ENCODE measurements around the gene NDN. TPM values are rescaled to one million over a fixed set of nuclear protein-coding genes. Genes with fewer than 3 reads are reported as not detected.

Gene NDN
- total and polyA plus RNA-seq, 2 donors (not counting 3 experiments of a cell fraction or from before 2014, with no cell fraction given): 19.2 to 23.1 TPM

- dilution Hi-C loops (cut with MboI; ENCODE audit: extremely low pct_ligation_motif_present, low sequenced_read_pairs): no loop called here
- no peaks in the 10 kb centered on the region for H3K9me3 ChIP-seq (replicated peaks; ENCODE audit: control insufficient read depth, insufficient read depth, low read length)
- no peaks in the 10 kb centered on the region for H3K9me1 ChIP-seq (replicated peaks; ENCODE audit: control insufficient read depth, extremely low read depth, insufficient read depth, low read length)
- no peaks in the 10 kb centered on the region for H3K79me2 ChIP-seq (ENCODE audit: control insufficient read depth, insufficient read depth, low read length)
- H3K36me3 ChIP-seq (ENCODE audit: control insufficient read depth in 2 of 2, extremely low read depth in 1 of 2, insufficient read depth in 2 of 2, low read length in 2 of 2): no peaks in the 10 kb centered on the region
- H2AFZ ChIP-seq (ENCODE audit: low read depth, low read length): no peak overlapping the region
- no peak overlapping the region for H3K27ac ChIP-seq (ENCODE audit: insufficient read depth, low read depth, low read length)
- no peak for FAIRE-seq
- ChIA-PET CTCF (no interaction called here), POLR2A (no interaction called here)
- intact Hi-C loops (cut with micrococcal nuclease): loop anchor here (10.0 kb wide), 3 partner anchors 1308 to 1858 kb away; partner anchors contain the start of genes SNRPN and SNURF
- DNase-seq (ENCODE audit: low read depth, low spot score): no peak
- H3K27me3 ChIP-seq (ENCODE audit: control insufficient read depth in 2 of 2, insufficient read depth in 2 of 2, low read length in 2 of 2): peaks cover 3 to 6% of the 10 kb centered on the region in 2 experiments
- no TSS peak for BruUV-seq (replicated peaks)
- no peaks in the 10 kb centered on the region for H4K20me1 ChIP-seq (replicated peaks; ENCODE audit: control insufficient read depth, extremely low read depth, insufficient read depth, low read length)
- H3K4me2 ChIP-seq (ENCODE audit: insufficient read depth, low read length): no peak overlapping the region
- TF ChIP-seq POLR2A (IDR thresholded peaks at IDR 0.05; ENCODE audit: low read depth, low read length) (no peak), MYC (IDR thresholded peaks at IDR 0.05; ENCODE audit: low read depth, low read length) (no peak), POLR2AphosphoS5 (IDR thresholded peaks at IDR 0.05; ENCODE audit: insufficient read depth, low read depth, low read length) (no peak), GATA2 (IDR thresholded peaks at IDR 0.05; ENCODE audit: insufficient read depth, insufficient read length, low read depth, low read length) (no peak)
- no peak overlapping the region for H3K9ac ChIP-seq (replicated peaks; ENCODE audit: extremely low read depth, insufficient read depth, low read length)
- H3K4me3 ChIP-seq (replicated peaks in 1 of 3; ENCODE audit: insufficient read depth in 1 of 3, low read depth in 1 of 3, low read length in 3 of 3): no peak overlapping the region
- H3K4me1 ChIP-seq (ENCODE audit: control insufficient read depth, extremely low read depth, insufficient read depth, low read length): no peaks in the 10 kb centered on the region
These were observed 40.2 kb downstream of the NDN start for GRCh38 chr15:23647001-23647295.

- H3K27me3 ChIP-seq (ENCODE audit: control insufficient read depth in 2 of 2, insufficient read depth in 2 of 2, low read length in 2 of 2): peaks cover 3 to 6% of the 10 kb centered on the region in 2 experiments
- H3K27ac ChIP-seq (ENCODE audit: insufficient read depth, low read depth, low read length): no peak overlapping the region
- POLR2A ChIA-PET: no interaction called here
- no peaks in the 10 kb centered on the region for H4K20me1 ChIP-seq (replicated peaks; ENCODE audit: control insufficient read depth, extremely low read depth, insufficient read depth, low read length)
- H3K36me3 ChIP-seq (ENCODE audit: control insufficient read depth in 2 of 2, extremely low read depth in 1 of 2, insufficient read depth in 2 of 2, low read length in 2 of 2): no peaks in the 10 kb centered on the region
- DNase-seq (ENCODE audit: low read depth, low spot score) (no peak), FAIRE-seq (no peak)
- H3K9me1 ChIP-seq (replicated peaks; ENCODE audit: control insufficient read depth, extremely low read depth, insufficient read depth, low read length): no peaks in the 10 kb centered on the region
- H3K4me3 ChIP-seq (replicated peaks in 1 of 3; ENCODE audit: insufficient read depth in 1 of 3, low read depth in 1 of 3, low read length in 3 of 3): no peak overlapping the region
- dilution Hi-C loops (cut with MboI; ENCODE audit: extremely low pct_ligation_motif_present, low sequenced_read_pairs) (no loop called here), intact Hi-C loops (cut with micrococcal nuclease) (loop anchor here (10.0 kb wide), 3 partner anchors 1308 to 1858 kb away; partner anchors contain the start of genes SNRPN and SNURF)
- H3K79me2 ChIP-seq (ENCODE audit: control insufficient read depth, insufficient read depth, low read length): no peaks in the 10 kb centered on the region
- no peak overlapping the region for H2AFZ ChIP-seq (ENCODE audit: low read depth, low read length)
- H3K4me2 ChIP-seq (ENCODE audit: insufficient read depth, low read length): no peak overlapping the region
- H3K9ac ChIP-seq (replicated peaks; ENCODE audit: extremely low read depth, insufficient read depth, low read length): no peak overlapping the region
- H3K9me3 ChIP-seq (replicated peaks; ENCODE audit: control insufficient read depth, insufficient read depth, low read length): no peaks in the 10 kb centered on the region
- no TSS peak for BruUV-seq (replicated peaks)
- no peaks in the 10 kb centered on the region for H3K4me1 ChIP-seq (ENCODE audit: control insufficient read depth, extremely low read depth, insufficient read depth, low read length)
- CTCF ChIA-PET: no interaction called here
- no peak for TF ChIP-seq EZH2 (IDR thresholded peaks at IDR 0.05; ENCODE audit: borderline replicate concordance, low read depth, low read length, severe bottlenecking)
- no peak for TF ChIP-seq GATA2 (IDR thresholded peaks at IDR 0.05; ENCODE audit: insufficient read depth, insufficient read length, low read depth, low read length)
- no peak for TF ChIP-seq MYC (IDR thresholded peaks at IDR 0.05; ENCODE audit: low read depth, low read length)
- TF ChIP-seq POLR2A (IDR thresholded peaks at IDR 0.05; ENCODE audit: low read depth, low read length): no peak
- TF ChIP-seq MAX (IDR thresholded peaks at IDR 0.05; ENCODE audit: insufficient read depth, insufficient read length): no peak
- no peak for TF ChIP-seq JUN (IDR thresholded peaks at IDR 0.05; ENCODE audit: borderline replicate concordance, insufficient read depth, insufficient read length, low read depth)
- no peak for TF ChIP-seq CTCF (IDR thresholded peaks at IDR 0.05; ENCODE audit: extremely low read depth in 1 of 2, insufficient read depth in 1 of 2, low read depth in 1 of 2, low read length in 2 of 2)
- TF ChIP-seq POLR2AphosphoS5 (IDR thresholded peaks at IDR 0.05; ENCODE audit: insufficient read depth, low read depth, low read length): no peak
- TF ChIP-seq FOS (IDR thresholded peaks at IDR 0.05; ENCODE audit: borderline replicate concordance, insufficient read depth, low read length): no peak
These were observed 40.7 kb downstream of the NDN start for GRCh38 chr15:23646165-23647000.

Data from endothelial cell of umbilical vein (primary cell).